GM23248 (cell line): ENCODE measurements around the gene GDF10. TPM values are rescaled to one million over a fixed set of nuclear protein-coding genes. Genes with fewer than 3 reads are reported as not detected.

ENCODE experiments used
- DNase-seq: peaks from one replicate; pipeline ENCODE4 v3.0.0-alpha.2; 2015
- H2AFZ ChIP-seq: fragments of 200-600 bp; sonication (generic); 2 replicates; pipeline ENCODE4 v1.6.1; 2016; ENCODE audit warnings: antibody characterized with exemption
- H3F3A ChIP-seq: fragments of 200-600 bp; sonication (generic); 2 replicates; pipeline ENCODE4 v1.6.1; 2016; ENCODE audit warnings: mild to moderate bottlenecking, antibody characterized with exemption, mixed run types; ENCODE audit not compliant: insufficient read depth
- H3K27ac ChIP-seq: fragments of 200-600 bp; sonication (generic); 2 replicates; pipeline ENCODE4 v1.5.1; 2016; ENCODE audit warnings: mild to moderate bottlenecking
- H3K27me3 ChIP-seq: fragments of 200-600 bp; sonication (generic); replicated peaks from 2 replicates; pipeline ENCODE4 v1.6.1; 2016; ENCODE audit warnings: mild to moderate bottlenecking; ENCODE audit not compliant: insufficient read depth
- H3K36me3 ChIP-seq: fragments of 200-600 bp; sonication (generic); 2 replicates; pipeline ENCODE4 v1.6.1; 2016; ENCODE audit warnings: low read depth, mild to moderate bottlenecking
- H3K4me1 ChIP-seq: fragments of 200-600 bp; sonication (generic); 2 replicates; pipeline ENCODE4 v1.6.1; 2016; ENCODE audit warnings: mild to moderate bottlenecking; ENCODE audit not compliant: insufficient read depth
- H3K4me2 ChIP-seq: fragments of 200-600 bp; sonication (generic); one replicate; pipeline ENCODE4 v1.6.1; 2016; ENCODE audit warnings: mild to moderate bottlenecking; ENCODE audit not compliant: unreplicated experiment
- H3K4me3 ChIP-seq: fragments of 200-600 bp; sonication (generic); 2 replicates; pipeline ENCODE4 v1.5.1; 2016; ENCODE audit warnings: mild to moderate bottlenecking
- H3K79me2 ChIP-seq: fragments of 200-600 bp; sonication (generic); 2 replicates; pipeline ENCODE4 v1.6.1; 2016; ENCODE audit warnings: mild to moderate bottlenecking; ENCODE audit not compliant: insufficient read depth
- H3K9ac ChIP-seq: fragments of 200-600 bp; sonication (generic); 2 replicates; pipeline ENCODE4 v1.6.1; 2016; ENCODE audit warnings: mild to moderate bottlenecking
- H3K9me2 ChIP-seq: fragments of 200-600 bp; sonication (generic); 2 replicates; pipeline ENCODE4 v1.6.1; 2016; ENCODE audit warnings: mixed run types, mild to moderate bottlenecking, moderate library complexity; ENCODE audit not compliant: insufficient read depth
- H3K9me3 ChIP-seq: fragments of 200-600 bp; sonication (generic); one replicate; pipeline ENCODE4 v1.6.1; 2017; ENCODE audit warnings: low read depth
- H4K20me1 ChIP-seq: fragments of 200-600 bp; sonication (generic); 2 replicates; pipeline ENCODE4 v1.6.0; 2016; ENCODE audit not compliant: insufficient read depth
- EZH2 ChIP-seq: fragments of 200-600 bp; sonication (generic); IDR thresholded peaks from 2 replicates; pipeline ENCODE4 v1.6.1; 2018; ENCODE audit warnings: antibody characterized with exemption, mild to moderate bottlenecking; ENCODE audit not compliant: insufficient read depth, poor library complexity, severe bottlenecking
- EZH2phosphoT487 ChIP-seq: fragments of 200-600 bp; sonication (generic); IDR thresholded peaks from 2 replicates; pipeline ENCODE4 v1.6.1; 2018; ENCODE audit warnings: antibody characterized with exemption, moderate library complexity, mild to moderate bottlenecking, low read depth; ENCODE audit not compliant: insufficient read depth
- WGBS, 2 experiments: methylation state at CpG; one replicate each; pipeline ENCODE4 v1.1.6; 2015 to 2017; ENCODE audit warnings: low lambda C conversion rate in 2 of 2, low coverage in 1 of 2; ENCODE audit errors: missing lambda C conversion rate in 2 of 2; 5-methylcytosine and 5-hydroxymethylcytosine counted together
- in situ Hi-C: fragments of 300-500 bp; cut with MboI; formaldehyde crosslinking; loops from 2 replicates; pipeline ENCODE4 v1.15.0; 2020
- polyA plus RNA-seq: library from polyadenylated mRNA; unstranded; fragments of >200 nt; fragmentation: Nextera tagmentation; extraction: Ambion mirVana; gene quantifications from 2 replicates; pipeline ENCODE4 v1.2.1, GENCODE V29; 2016
- total RNA-seq: library from RNA; depleted of rRNA; stranded (reverse); fragments of >200 nt; shearing (Covaris generic); gene quantifications from 2 replicates; pipeline ENCODE4 v1.2.3, GENCODE V29; 2014

Gene GDF10
- total and polyA plus RNA-seq, 2 experiments from 2014 or later = 0.08 to 0.22 TPM

DNA sequence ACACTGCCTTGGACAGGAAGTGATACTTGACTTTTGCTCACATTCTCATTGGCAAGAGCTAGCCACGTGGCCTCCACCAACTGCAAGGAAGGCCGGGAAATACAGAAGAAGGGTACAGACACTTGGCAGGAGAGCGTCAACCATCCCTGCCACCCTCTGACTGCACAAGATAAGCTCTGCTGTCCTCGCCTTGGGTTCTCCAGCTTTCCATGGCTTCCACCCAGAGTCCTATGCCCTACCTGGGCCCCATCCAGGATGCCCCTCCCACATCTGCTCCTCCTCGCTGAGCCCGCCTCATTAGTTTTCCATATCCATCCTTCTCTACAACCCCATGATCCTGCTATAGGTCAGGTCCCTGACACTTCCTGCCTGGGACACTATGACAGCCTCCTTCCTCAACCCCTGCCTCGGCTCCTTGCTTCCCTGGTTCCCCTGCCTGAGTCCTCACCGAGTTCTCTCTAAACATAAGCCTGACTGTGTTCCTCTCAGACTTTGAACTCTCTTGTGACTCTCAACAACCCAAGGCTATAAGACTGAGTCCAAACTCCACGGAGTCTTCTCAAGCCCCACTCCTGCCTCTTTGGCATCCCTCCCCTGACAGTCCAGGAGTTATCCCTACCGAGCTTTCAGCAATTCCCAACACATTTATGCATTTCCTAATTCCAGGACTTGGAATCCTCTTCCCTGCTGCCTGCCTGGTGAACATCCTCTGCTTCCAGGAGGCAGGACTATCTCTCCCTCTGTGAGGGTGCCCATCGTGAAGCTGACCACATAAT is 23.2 kb upstream of the GDF10 start:
- 51 to 54% methylated on average over 11 of the region's 11 CpGs for WGBS, 2 experiments
- H3K4me1 ChIP-seq = no peaks in the 10 kb centered on the region
- no peaks in the 10 kb centered on the region for H3K9me3 ChIP-seq
- in situ Hi-C loops = no loop called here
- H3K36me3 ChIP-seq = no peaks in the 10 kb centered on the region
- no peak for DNase-seq
- no peaks in the 10 kb centered on the region for H3K79me2 ChIP-seq
- no peak overlapping the region for H2AFZ ChIP-seq
- H3K4me3 ChIP-seq = no peak overlapping the region
- H4K20me1 ChIP-seq = no peaks in the 10 kb centered on the region
- H3K4me2 ChIP-seq = no peak overlapping the region
- no peaks in the 10 kb centered on the region for H3F3A ChIP-seq
- H3K27ac ChIP-seq = no peak overlapping the region
- H3K9me2 ChIP-seq = no peaks in the 10 kb centered on the region
- H3K9ac ChIP-seq = no peak overlapping the region
- TF ChIP-seq EZH2phosphoT487 = no peak
- TF ChIP-seq EZH2 = no peak
- peaks cover 3% of the 10 kb centered on the region; the same call in 1 of the 2 replicates for H3K27me3 ChIP-seq

DNA sequence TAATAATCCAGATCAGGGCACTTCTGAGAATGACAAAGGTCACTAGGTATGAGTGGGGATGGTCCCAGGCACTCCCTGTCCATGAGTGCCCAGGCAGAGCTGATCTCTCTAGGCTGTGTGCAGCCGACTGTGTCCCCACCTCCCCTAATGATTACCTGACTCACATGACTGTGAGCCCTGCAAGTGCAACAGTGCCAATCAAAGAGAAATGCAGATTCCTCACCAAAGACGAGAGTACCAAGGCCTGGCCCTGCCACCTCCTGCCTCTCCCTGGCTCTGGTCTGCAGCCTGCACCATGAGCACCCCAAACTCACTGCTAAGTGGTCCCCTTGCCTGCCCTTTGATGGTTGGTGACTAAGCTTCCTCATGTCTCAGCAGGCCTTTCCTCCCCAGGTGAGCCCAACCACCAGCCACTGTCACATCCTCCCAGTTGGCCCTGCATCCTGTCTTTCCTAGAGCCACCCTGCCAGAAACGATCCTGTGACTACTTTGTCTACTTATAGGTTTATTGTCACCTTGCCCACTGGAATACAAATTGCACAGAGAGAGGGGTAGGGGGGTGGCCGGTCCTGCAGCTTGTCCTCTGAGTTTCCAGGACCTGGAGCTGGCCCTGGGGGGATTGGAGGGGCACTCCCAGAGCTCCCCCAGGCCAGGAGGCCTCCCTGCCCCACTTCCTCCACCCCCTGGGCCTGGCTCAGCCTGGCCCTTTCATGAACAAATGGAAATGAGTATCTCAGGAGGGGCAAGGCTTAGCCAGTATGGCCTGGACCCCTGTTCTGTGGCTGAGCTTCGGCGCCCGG is 22.4 kb upstream of the GDF10 start:
- Histone ChIP-seq H3K27me3 (no peaks in the 10 kb centered on the region; the same call in 1 of the 2 replicates), H4K20me1 (no peaks in the 10 kb centered on the region), H3K79me2 (no peaks in the 10 kb centered on the region), H3K36me3 (no peaks in the 10 kb centered on the region), H3K27ac (no peak overlapping the region), H3K4me1 (no peaks in the 10 kb centered on the region), H2AFZ (no peak overlapping the region), H3K9ac (no peak overlapping the region), H3K9me3 (no peaks in the 10 kb centered on the region), H3K9me2 (no peaks in the 10 kb centered on the region), H3K4me3 (no peak overlapping the region), H3F3A (no peaks in the 10 kb centered on the region), H3K4me2 (no peak overlapping the region)
- no peak for DNase-seq
- in situ Hi-C loops = no loop called here
- 54 to 60% methylated on average over 7 of the region's 7 CpGs for WGBS, 2 experiments
- TF ChIP-seq EZH2phosphoT487 = no peak
- no peak for TF ChIP-seq EZH2

DNA sequence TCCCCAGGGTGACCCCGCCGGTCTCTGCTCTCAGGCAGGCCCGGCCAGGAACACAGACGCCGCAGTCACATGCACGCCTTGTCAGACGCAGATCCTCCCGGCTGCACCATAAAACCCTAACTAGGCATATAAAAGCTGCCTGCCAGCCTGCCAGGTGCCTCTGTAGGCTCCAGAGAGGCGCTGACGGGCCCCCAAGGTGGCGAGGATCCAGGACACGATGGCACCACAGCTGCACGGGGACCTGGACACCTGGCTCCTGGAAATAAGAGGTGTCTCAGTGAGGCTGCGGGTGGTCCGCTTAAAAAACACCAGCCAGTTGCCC is 21.9 kb upstream of the GDF10 start:
- TF ChIP-seq EZH2 (no peak), EZH2phosphoT487 (no peak)
- in situ Hi-C loops = no loop called here
- H3K9me3 ChIP-seq = no peaks in the 10 kb centered on the region

DNA sequence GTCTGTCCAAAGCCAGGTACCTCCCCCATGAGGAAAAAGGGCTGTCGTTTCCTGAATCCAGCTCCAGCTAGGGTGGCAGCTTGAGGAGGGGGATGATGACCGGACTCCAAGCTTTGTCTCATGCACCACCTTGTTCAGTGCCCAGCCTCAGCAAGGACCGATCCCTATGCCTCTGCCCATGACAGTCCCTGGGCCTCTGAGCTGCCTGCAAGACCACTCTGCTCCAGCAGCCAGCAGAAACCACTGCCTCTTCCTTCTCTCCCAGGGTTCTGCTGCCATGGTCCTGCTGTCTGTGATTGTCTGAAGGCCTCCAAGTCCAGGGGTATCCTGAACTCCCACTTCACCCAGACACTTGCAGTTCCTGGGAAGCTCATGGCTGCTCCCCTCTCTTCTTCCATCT is 21.3 kb upstream of the GDF10 start:
- no peak overlapping the region for H3K27ac ChIP-seq
- H3K36me3 ChIP-seq = no peaks in the 10 kb centered on the region
- H3K79me2 ChIP-seq = no peaks in the 10 kb centered on the region
- H3F3A ChIP-seq = no peaks in the 10 kb centered on the region
- H3K27me3 ChIP-seq = no peaks in the 10 kb centered on the region; the same call in none of the 2 replicates
- H3K4me3 ChIP-seq = no peak overlapping the region
- no peak overlapping the region for H2AFZ ChIP-seq
- no peak for DNase-seq
- H4K20me1 ChIP-seq = no peaks in the 10 kb centered on the region
- no peak overlapping the region for H3K4me2 ChIP-seq
- H3K4me1 ChIP-seq = no peaks in the 10 kb centered on the region
- in situ Hi-C loops = no loop called here
- WGBS, 2 experiments = 38 to 54% methylated on average over 3 of the region's 3 CpGs
- no peaks in the 10 kb centered on the region for H3K9me2 ChIP-seq
- no peak overlapping the region for H3K9ac ChIP-seq
- TF ChIP-seq EZH2phosphoT487 = no peak
- TF ChIP-seq EZH2 = no peak
- H3K9me3 ChIP-seq = no peaks in the 10 kb centered on the region

More for the DNA sequence above, 21.9 kb upstream of the GDF10 start:
- no peak for DNase-seq
- Histone ChIP-seq H3K27me3 (no peaks in the 10 kb centered on the region; the same call in 1 of the 2 replicates), H2AFZ (no peak overlapping the region), H3K9ac (no peak overlapping the region), H3K4me1 (no peaks in the 10 kb centered on the region), H3K36me3 (no peaks in the 10 kb centered on the region), H3K4me3 (no peak overlapping the region), H3K27ac (no peak overlapping the region), H3K4me2 (no peak overlapping the region), H3F3A (no peaks in the 10 kb centered on the region), H3K9me2 (no peaks in the 10 kb centered on the region), H4K20me1 (no peaks in the 10 kb centered on the region), H3K79me2 (no peaks in the 10 kb centered on the region)
- 56 to 63% methylated on average over 15 of the region's 15 CpGs for WGBS, 2 experiments
